ENCODE measurements around the gene HBS1L. TPM values are rescaled to one million over a fixed set of nuclear protein-coding genes. Genes with fewer than 3 reads are reported as not detected.

The HBS1L gene
- total and polyA plus RNA-seq, 10 of the 15 experiments (the other 5 are each of a cell fraction or from before 2014, with no cell fraction given) = 58.7 to 142 (median 78.8) TPM

GRCh38 chr6:135054569-135055498 is at the start of gene HBS1L (continued):
- no peak for TF ChIP-seq NR2C2 (IDR thresholded peaks at IDR 0.05; ENCODE audit: borderline replicate concordance, control insufficient read depth, insufficient read length, low read depth)
- no peak for TF ChIP-seq CTCF (IDR thresholded peaks at IDR 0.05 in 2 of 3, conservative IDR thresholded peaks at IDR 0.05 in 1 of 3; ENCODE audit: control insufficient read depth in 2 of 3, extremely low read depth in 1 of 3, insufficient read depth in 1 of 3, low read depth in 3 of 3, low read length in 3 of 3)
- TF ChIP-seq ZNF384 (IDR thresholded peaks at IDR 0.05; ENCODE audit: borderline replicate concordance, low read depth, low read length) = no peak
- TF ChIP-seq ZBTB4 (CRISPR knock-in tag; IDR thresholded peaks at IDR 0.05) = no peak
- TF ChIP-seq MLLT1 (IDR thresholded peaks at IDR 0.05) = peak; percentile 83
- no peak for TF ChIP-seq STAT1 (conservative IDR thresholded peaks at IDR 0.05)
- TF ChIP-seq NR2F1 (conservative IDR thresholded peaks at IDR 0.05) = peak; percentile 53; the same call in 1 of the 2 replicates
- TF ChIP-seq DPF2 (IDR thresholded peaks at IDR 0.05) = peak; percentile 41; the same call in 1 of the 2 replicates
- TF ChIP-seq TARDBP (IDR thresholded peaks at IDR 0.05; ENCODE audit: borderline replicate concordance) = no peak
- peak; percentile 96 for TF ChIP-seq POLR2A (IDR thresholded peaks at IDR 0.05; ENCODE audit: low read depth, low read length)
- no peak for TF ChIP-seq ETV6 (conservative IDR thresholded peaks at IDR 0.05 in 1 of 2, IDR thresholded peaks at IDR 0.05 in 1 of 2; ENCODE audit: borderline replicate concordance in 1 of 2, low read depth in 1 of 2)
- TF ChIP-seq RFX5 (IDR thresholded peaks at IDR 0.05; ENCODE audit: low read depth, low read length) = no peak; the same call in 1 of the 2 replicates
- peak; percentile 56; the same call in 1 of the 2 replicates for TF ChIP-seq ATF3 (IDR thresholded peaks at IDR 0.05; ENCODE audit: borderline replicate concordance, extremely low read depth, low read depth, low read length)
- peak; percentile 40; the same call in 1 of the 2 replicates for TF ChIP-seq ATF7 (IDR thresholded peaks at IDR 0.05; ENCODE audit: low read depth)
- no peak for TF ChIP-seq SREBF2 (IDR thresholded peaks at IDR 0.05; ENCODE audit: low read length)
- TF ChIP-seq CBX3 (IDR thresholded peaks at IDR 0.05; ENCODE audit: borderline replicate concordance, low read depth) = no peak
- peak; percentile 57; the same call in 1 of the 2 replicates for TF ChIP-seq PAX5 (IDR thresholded peaks at IDR 0.05; ENCODE audit: borderline replicate concordance, low read depth, low read length)
- no peak for TF ChIP-seq CEBPZ (IDR thresholded peaks at IDR 0.05; ENCODE audit: low read depth, low read length)

Measured in GM12878 (cell line).